8988T (cell line): Measurements from ENCODE around the gene KRTAP4-1.
"Not testable (repeated sequence)": the region's sequence is repeated elsewhere in the genome, so short reads cannot be mapped to it uniquely, and the experiment has no call there.

Experiments used
- DNase-seq: peaks from one replicate; pipeline ENCODE4 v3.0.0; 2011

The KRTAP4-1 gene

GRCh38 chr17:41168121-41168520 lies 16.6 kb downstream of the KRTAP4-1 start, which contains the start of gene KRTAP4-3:
TSS of gene KRTAP4-3 (minus strand) at chr17:41168221. CDS start at chr17:41168172, 49 bp downstream.
- no peak for DNase-seq

- DNase-seq: no peak
Observed at GRCh38 chr17:41167561-41167960, 17.1 kb downstream of the KRTAP4-1 start.

GRCh38 chr17:41163828-41164227 lies 20.9 kb downstream of the KRTAP4-1 start:
- DNase-seq: no peak

DNA sequence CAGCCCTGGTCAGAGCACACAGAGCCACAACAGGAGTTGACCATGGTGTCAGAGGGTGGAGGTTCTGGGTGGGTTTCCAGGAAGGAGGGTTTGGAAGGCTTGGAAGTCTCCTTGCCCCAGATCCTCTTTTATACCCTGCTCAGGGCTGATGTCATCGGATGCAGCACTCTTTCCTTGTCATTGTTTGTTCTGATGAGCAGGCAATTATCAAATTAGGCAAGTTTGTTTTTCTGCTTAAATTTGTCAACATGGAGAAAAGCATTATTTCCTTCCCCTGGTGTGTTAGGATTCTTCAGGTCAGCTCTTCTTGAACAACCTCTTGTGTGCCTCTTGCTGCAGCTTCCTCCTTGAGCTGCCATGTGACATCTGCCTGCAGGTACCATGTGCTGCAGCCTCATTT lies 24.1 kb downstream of the KRTAP4-1 start, which contains the start of gene KRTAP4-4:
Gene KRTAP4-4, minus strand, starts transcription at position 101 of the 400 bp plus-strand sequence. Its CDS starts 57 bp downstream, at position 44.
- no peak for DNase-seq

GRCh38 chr17:41160190-41160589 lies 24.5 kb downstream of the KRTAP4-1 start:
- DNase-seq: not testable (repeated sequence)

- DNase-seq: no peak
Observed at GRCh38 chr17:41153856-41154255, 30.9 kb downstream of the KRTAP4-1 start.

DNA sequence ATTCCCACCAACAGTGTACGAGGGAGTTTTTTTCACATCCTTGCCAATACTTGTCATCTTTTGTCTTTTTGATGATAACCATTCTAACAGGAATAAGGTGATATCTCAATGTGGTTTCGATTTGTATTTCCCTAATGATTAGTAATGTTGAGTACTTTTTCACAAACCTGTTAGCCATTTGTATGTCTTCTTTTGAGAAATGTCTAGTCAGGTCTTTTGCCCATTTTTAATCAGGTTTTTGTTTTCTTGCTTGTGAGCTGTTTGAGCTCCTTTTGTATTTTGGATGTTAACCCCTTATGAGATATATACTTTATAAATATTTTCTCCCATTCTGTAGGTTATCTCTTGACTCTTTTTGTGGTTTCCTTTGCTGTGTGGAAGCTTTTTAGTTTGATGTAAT lies 33.2 kb downstream of the KRTAP4-1 start:
- DNase-seq: no peak

DNA sequence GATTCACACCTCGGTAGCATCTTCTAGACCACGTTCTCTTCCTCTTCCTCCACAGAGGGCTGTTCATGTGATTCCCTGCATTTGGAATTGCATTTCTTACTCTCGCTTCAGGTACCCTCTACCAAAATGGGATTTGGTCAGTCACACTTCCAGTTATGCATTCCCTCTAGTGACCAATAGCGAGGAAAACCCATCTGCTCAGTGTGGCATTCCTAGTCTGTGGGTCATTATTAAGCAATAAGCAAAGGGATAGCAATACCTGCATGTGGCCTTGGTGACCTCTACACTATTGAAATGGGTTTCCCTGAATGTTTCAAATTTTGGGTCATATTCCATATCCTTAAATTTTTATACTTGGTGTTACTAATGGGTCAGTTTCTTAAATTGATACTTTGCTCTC lies 34.7 kb downstream of the KRTAP4-1 start:
- DNase-seq: no peak

DNA sequence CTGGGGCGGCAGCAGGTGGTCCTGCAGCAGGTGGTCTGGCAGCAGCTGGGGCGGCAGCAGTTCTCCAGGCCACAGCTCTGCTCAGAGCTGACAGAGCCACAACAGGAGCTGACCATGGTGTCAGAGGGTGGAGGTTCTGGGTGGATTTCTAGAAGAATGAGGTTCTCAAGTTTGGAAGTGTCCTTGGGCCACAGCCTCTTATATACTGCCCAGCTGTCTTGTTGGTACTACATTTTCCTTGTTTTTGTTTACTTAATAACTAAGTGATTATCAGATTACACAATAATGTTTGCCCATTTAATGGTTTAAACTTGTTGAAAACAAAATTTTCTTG lies 35.1 kb downstream of the KRTAP4-1 start, which contains the start of gene KRTAP4-5:
Gene KRTAP4-5, minus strand, starts transcription at position 174 of the 334 bp plus-strand sequence. Its CDS starts 58 bp downstream, at position 116.
- DNase-seq: no peak

DNA sequence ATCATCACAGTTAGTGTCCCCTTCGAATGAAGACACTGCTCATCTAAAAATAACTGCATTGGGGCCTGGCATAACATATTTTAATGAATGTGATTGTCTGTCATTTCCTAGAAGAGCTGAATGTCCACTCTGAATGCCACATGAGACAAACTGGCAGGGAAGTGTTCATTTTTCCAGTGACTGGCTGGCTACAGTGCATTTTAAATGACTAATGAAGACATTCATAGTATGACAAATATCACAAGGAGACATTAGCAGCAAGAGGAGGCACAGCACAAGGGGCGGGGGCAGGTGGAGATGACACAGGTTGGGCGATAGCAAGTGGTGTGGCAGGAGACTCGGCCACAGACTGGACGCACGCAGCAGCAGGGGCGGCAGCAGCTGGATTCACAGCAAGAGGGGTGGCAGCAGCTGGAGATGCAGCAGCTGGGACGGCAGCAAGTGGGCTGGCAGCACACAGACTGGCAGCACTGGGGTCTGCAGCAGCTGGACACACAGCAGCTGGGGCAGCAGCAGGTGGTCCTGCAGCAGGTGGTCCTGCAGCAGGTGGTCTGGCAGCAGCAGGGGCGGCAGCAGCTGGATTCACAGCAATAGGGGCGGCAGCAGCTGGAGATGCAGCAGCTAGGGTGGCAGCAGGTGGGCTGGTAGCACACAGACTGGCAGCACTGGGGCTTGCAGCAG lies 35.6 kb downstream of the KRTAP4-1 start:
- not testable (repeated sequence) for DNase-seq

- no peak for DNase-seq
Observed at GRCh38 chr17:41147531-41148204, 37.0 kb downstream of the KRTAP4-1 start.

GRCh38 chr17:41145261-41145660 lies 39.5 kb downstream of the KRTAP4-1 start:
- DNase-seq: no peak

DNA sequence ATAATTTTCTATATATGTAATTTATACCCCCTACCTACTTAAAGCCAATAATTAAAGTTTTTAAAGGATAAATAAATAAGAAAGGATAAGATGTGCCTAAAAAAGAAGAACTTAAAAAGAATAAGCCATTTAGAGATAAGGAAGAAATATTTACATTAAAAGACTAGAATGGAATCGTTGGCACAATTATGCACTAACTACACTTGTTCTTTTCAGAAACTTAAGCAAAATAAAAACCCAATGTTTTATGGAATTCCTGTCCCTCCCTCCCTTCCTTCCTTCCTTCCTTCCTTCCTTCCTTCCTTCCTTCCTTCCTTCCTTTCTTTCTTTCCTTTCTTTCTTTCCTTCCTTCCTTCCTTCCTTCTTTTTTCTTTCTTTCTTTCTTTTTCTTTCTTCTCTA lies 39.9 kb downstream of the KRTAP4-1 start:
- no peak for DNase-seq

DNA sequence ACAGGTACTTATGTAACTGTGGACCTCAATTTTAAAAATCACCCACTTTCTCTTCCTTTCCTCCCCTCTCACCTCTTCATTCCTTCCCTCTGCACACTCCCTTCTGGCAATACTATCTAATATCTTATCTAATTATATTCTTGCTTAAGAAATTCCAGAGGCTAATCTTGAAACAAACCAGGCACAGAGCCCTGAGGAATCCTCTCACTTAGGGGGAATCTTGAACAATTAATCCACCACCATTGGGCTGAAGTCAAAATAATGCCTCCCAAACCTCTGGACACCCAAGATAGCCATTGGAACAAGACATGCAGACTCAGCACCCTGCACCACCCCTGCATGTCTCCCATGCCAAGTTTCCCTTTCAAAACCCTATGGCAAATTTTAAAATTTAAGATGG lies 43.4 kb downstream of the KRTAP4-1 start:
- DNase-seq: no peak

DNA sequence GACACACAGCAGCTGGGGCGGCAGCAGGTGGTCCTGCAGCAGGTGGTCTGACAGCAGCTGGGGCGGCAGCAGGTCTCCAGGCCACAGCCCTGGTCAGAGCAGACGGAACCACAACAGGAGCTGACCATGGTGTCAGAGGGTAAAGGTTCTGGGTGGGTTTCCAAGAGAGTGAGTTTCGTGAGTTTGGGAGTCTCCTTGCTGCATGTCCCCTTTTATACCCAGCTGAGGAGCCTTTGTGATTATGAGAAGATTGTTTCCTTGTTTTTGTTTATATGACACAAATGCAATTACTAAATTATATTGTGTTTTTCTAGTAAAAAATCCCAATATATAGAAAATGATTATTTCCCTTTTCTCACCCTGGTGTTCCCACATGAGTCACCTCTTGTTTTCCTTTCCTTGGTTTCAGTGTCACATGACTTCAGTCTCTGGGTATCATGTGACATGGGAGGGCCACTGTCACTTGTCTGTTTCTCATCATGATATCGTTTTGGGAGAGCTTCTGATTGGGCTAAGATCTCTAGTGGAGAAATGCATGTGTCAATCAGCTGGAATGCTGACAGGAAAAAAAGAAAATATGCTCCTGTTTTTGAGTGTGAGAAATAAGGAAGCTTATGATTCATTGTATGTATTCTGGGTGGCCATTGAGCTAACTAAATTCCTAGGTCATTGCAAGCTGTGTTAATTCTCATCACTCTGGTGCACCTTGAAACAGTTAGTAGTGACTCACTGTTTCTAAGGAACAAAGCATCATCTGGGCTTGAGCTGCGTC lies 44.2 kb downstream of the KRTAP4-1 start, which contains the start of gene KRTAP4-6:
Gene KRTAP4-6, minus strand, starts transcription at position 185 of the 772 bp plus-strand sequence. Its CDS starts 57 bp downstream, at position 128.
- no peak for DNase-seq

DNA sequence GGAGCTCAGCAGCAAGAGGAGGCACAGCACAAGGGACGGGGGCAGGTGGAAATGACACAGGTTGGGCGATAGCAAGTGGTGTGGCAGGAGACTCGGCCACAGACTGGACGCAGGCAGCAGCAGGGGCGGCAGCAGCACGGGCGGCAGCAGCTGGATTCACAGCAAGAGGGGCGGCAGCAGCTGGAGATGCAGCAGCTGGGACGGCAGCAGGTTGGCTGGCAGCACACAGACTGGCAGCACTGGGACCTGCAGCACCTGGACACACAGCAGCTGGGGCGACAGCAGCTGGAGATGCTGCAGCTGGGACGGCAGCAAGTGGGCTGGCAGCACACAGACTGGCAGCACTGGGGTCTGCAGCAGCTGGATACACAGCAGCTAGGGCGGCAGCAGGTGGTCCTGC lies 44.8 kb downstream of the KRTAP4-1 start:
- DNase-seq: not testable (repeated sequence)
